DOHH2 (cell line): ENCODE measurements around the gene TREX2.

ENCODE experiments used
- H3F3A ChIP-seq: fragments of 200-600 bp; sonication (generic), shearing (Covaris generic); 2 replicates; pipeline ENCODE4 v1.6.0; 2016; ENCODE audit warnings: antibody characterized with exemption, mild to moderate bottlenecking; ENCODE audit not compliant: control insufficient read depth, insufficient read depth
- H3K27ac ChIP-seq: fragments of 200-600 bp; sonication (generic); 2 replicates; pipeline ENCODE4 v1.5.1; 2014; ENCODE audit warnings: low read depth, mild to moderate bottlenecking, low read length, moderate library complexity
- H3K27me3 ChIP-seq: fragments of 200-600 bp; sonication (generic); 2 replicates; pipeline ENCODE4 v1.6.1; 2014; ENCODE audit warnings: mild to moderate bottlenecking, low read length, mixed read lengths; ENCODE audit not compliant: control insufficient read depth
- H3K36me3 ChIP-seq: fragments of 200-600 bp; sonication (generic); 2 replicates; pipeline ENCODE4 v1.6.1; 2014; ENCODE audit warnings: mild to moderate bottlenecking, low read length, moderate library complexity, mixed read lengths; ENCODE audit not compliant: control insufficient read depth
- H3K4me1 ChIP-seq: fragments of 200-600 bp; sonication (generic); 2 replicates; pipeline ENCODE4 v1.6.1; 2014; ENCODE audit warnings: mild to moderate bottlenecking, low read length, mixed read lengths; ENCODE audit not compliant: control insufficient read depth
- H3K4me2 ChIP-seq: fragments of 200-600 bp; sonication (generic); 2 replicates; pipeline ENCODE4 v1.6.0; 2014; ENCODE audit warnings: mild to moderate bottlenecking, low read length, moderate library complexity
- H3K4me3 ChIP-seq: fragments of 200-600 bp; sonication (generic); 2 replicates; pipeline ENCODE4 v1.5.1; 2014; ENCODE audit warnings: mild to moderate bottlenecking, low read length, mixed read lengths
- H3K79me2 ChIP-seq: fragments of 200-600 bp; sonication (generic); 2 replicates; pipeline ENCODE4 v1.6.1; 2014; ENCODE audit warnings: mild to moderate bottlenecking, low read length, mixed read lengths; ENCODE audit not compliant: control insufficient read depth
- H3K9me2 ChIP-seq: fragments of 200-600 bp; sonication (generic); replicated peaks from 2 replicates; pipeline ENCODE4 v1.6.1; 2014; ENCODE audit warnings: mild to moderate bottlenecking, low read length, mixed read lengths; ENCODE audit not compliant: control insufficient read depth
- H3K9me3 ChIP-seq: fragments of 200-600 bp; sonication (generic); 2 replicates; pipeline ENCODE4 v1.6.1; 2014; ENCODE audit warnings: antibody characterized with exemption, low read length, mixed read lengths; ENCODE audit not compliant: control insufficient read depth, insufficient read depth
- H4K20me1 ChIP-seq: fragments of 200-600 bp; sonication (generic); 2 replicates; pipeline ENCODE4 v1.6.0; 2014; ENCODE audit warnings: low read depth, mild to moderate bottlenecking, antibody characterized with exemption, low read length, moderate library complexity; ENCODE audit not compliant: control insufficient read depth, insufficient read depth
- EZH2phosphoT487 ChIP-seq: fragments of 200-600 bp; sonication (generic); IDR thresholded peaks from 2 replicates; pipeline ENCODE4 v1.6.1; 2017; ENCODE audit warnings: borderline replicate concordance, mild to moderate bottlenecking, antibody characterized with exemption, low read length, moderate library complexity, mixed read lengths
- TF ChIP-seq, protein P1 (sequence below): fragments of 200-600 bp; sonication (generic); IDR thresholded peaks from one replicate; pipeline ENCODE4 v1.5.1; 2014; ENCODE audit warnings: antibody characterized with exemption, mild to moderate bottlenecking, low read depth, low read length; ENCODE audit not compliant: poor library complexity, severe bottlenecking

Gene TREX2

DNA sequence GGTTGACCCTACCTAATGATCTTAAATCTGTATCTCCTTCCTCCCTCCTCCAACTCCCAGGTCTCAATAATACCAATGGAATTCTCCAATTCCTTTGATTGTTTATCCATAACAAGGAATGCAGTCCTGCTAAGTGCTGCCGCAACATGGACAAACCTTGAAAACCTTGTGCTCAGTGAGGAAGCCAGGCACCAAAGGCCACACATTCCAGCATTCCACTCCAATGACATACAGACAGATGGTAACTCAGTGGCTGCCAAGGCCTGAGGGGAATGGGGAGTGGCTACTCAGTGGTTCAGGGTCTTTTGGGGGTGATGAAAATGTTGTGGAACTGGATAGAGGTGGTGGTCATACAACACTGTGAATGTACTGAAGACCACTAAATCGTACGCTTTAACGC, 14.1 kb upstream of the TREX2 start:
- no peak for TF ChIP-seq EZH2phosphoT487
- TF ChIP-seq, protein P1, sequence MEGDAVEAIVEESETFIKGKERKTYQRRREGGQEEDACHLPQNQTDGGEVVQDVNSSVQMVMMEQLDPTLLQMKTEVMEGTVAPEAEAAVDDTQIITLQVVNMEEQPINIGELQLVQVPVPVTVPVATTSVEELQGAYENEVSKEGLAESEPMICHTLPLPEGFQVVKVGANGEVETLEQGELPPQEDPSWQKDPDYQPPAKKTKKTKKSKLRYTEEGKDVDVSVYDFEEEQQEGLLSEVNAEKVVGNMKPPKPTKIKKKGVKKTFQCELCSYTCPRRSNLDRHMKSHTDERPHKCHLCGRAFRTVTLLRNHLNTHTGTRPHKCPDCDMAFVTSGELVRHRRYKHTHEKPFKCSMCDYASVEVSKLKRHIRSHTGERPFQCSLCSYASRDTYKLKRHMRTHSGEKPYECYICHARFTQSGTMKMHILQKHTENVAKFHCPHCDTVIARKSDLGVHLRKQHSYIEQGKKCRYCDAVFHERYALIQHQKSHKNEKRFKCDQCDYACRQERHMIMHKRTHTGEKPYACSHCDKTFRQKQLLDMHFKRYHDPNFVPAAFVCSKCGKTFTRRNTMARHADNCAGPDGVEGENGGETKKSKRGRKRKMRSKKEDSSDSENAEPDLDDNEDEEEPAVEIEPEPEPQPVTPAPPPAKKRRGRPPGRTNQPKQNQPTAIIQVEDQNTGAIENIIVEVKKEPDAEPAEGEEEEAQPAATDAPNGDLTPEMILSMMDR = no peak
- H3K9me3 ChIP-seq = no peaks in the 10 kb centered on the region
- no peaks in the 10 kb centered on the region for H3K4me1 ChIP-seq
- no peaks in the 10 kb centered on the region for H3K79me2 ChIP-seq
- H4K20me1 ChIP-seq = no peaks in the 10 kb centered on the region
- H3K4me2 ChIP-seq = no peak overlapping the region
- no peaks in the 10 kb centered on the region for H3F3A ChIP-seq
- H3K4me3 ChIP-seq = no peak overlapping the region
- peaks cover 12% of the 10 kb centered on the region for H3K36me3 ChIP-seq
- H3K27ac ChIP-seq = no peak overlapping the region
- H3K9me2 ChIP-seq = no peaks in the 10 kb centered on the region
- H3K27me3 ChIP-seq = no peaks in the 10 kb centered on the region

DNA sequence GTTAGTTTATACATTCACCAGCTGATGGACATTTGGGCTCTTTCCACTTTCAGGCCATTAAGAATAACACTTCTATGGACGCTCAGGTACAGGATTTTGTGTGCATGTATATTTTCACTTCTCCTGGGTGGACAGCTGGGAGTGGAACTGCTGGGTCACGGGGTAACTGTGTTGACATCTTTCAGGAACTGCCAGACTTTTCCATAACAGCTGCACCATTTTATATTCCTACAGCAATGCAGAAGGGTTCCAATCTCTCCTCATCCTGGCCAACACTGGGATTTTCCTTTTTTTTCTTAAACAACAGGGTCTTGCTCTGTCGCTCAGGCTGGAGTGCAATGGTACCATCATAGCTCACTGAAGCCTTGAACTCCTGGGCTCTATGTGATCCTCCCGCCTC, 12.6 kb upstream of the TREX2 start:
- Histone ChIP-seq H3K27ac (no peak overlapping the region), H3K4me2 (no peak overlapping the region), H3K4me1 (no peaks in the 10 kb centered on the region), H3K9me3 (no peaks in the 10 kb centered on the region), H3K4me3 (no peak overlapping the region), H3F3A (no peaks in the 10 kb centered on the region), H3K9me2 (no peaks in the 10 kb centered on the region), H3K36me3 (peaks cover 12% of the 10 kb centered on the region), H3K79me2 (no peaks in the 10 kb centered on the region), H4K20me1 (no peaks in the 10 kb centered on the region), H3K27me3 (no peaks in the 10 kb centered on the region)
- TF ChIP-seq, protein P1 = no peak
- TF ChIP-seq EZH2phosphoT487 = no peak

DNA sequence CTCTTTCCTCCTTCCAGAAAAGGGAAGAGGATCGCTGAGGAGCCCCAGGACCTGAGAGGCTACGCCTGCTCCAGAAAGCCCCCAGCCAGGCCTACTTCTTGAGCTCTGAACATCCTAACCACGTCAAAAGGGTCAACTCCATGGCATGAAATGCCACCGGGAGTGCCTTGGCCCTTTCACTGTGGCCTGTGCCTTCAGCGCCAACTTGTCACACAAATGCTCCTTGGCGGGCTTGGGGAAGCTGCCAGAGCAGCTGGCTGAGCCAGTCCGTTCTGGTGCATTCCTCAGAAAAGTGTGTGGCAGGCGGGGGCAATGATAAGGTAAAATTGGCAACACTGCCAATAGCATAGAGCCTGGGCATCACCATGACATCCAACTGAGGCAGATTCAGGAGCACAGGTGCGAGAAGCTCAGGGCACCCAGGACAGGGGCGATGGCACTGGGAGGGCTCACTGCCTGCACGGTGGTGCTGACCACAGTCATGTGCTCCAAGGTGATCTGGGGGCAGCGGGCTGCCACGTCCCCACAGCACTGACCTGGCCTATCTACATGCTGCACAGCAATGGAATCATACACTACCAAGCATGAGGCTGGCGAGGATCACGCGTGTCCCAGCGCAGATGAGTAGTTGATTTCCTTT, 12.1 kb upstream of the TREX2 start:
- H3F3A ChIP-seq = no peaks in the 10 kb centered on the region
- no peaks in the 10 kb centered on the region for H4K20me1 ChIP-seq
- H3K27me3 ChIP-seq = no peaks in the 10 kb centered on the region
- no peak overlapping the region for H3K4me2 ChIP-seq
- H3K27ac ChIP-seq = no peak overlapping the region
- H3K79me2 ChIP-seq = no peaks in the 10 kb centered on the region
- H3K36me3 ChIP-seq = peaks cover 12% of the 10 kb centered on the region
- H3K4me1 ChIP-seq = no peaks in the 10 kb centered on the region
- no peaks in the 10 kb centered on the region for H3K9me2 ChIP-seq
- TF ChIP-seq EZH2phosphoT487 = no peak
- TF ChIP-seq, protein P1 = no peak
- H3K4me3 ChIP-seq = no peak overlapping the region
- no peaks in the 10 kb centered on the region for H3K9me3 ChIP-seq
